HFFc6 (cell line): Measurements from ENCODE around the gene MLLT1. TPM values are rescaled to one million over a fixed set of nuclear protein-coding genes. Genes with fewer than 3 reads are reported as not detected.
A peak's percentile ranks its signal among the peaks of the same experiment; 100 is the strongest.

Experiments
- DNase-seq: peaks from one replicate; pipeline ENCODE4 v3.0.0-alpha.2; 2018
- H3K27ac Mint-ChIP-seq: 2 replicates; pipeline ENCODE4 v1.8.0; 2020; ENCODE audit warnings: mild to moderate bottlenecking, mixed read lengths
- H3K27me3 Mint-ChIP-seq: 2 replicates; pipeline ENCODE4 v1.8.0; 2021; ENCODE audit warnings: mild to moderate bottlenecking, moderate library complexity, mixed read lengths; ENCODE audit not compliant: insufficient read depth
- H3K36me3 Mint-ChIP-seq: 2 replicates; pipeline ENCODE4 v1.8.0; 2021; ENCODE audit warnings: low read depth, mixed read lengths
- H3K4me1 Mint-ChIP-seq: 2 replicates; pipeline ENCODE4 v1.8.0; 2020; ENCODE audit warnings: low read depth, mixed read lengths
- H3K4me3 Mint-ChIP-seq: 2 replicates; pipeline ENCODE4 v1.8.0; 2020; ENCODE audit warnings: mild to moderate bottlenecking, moderate library complexity, mixed read lengths
- H3K9me3 Mint-ChIP-seq: 2 replicates; pipeline ENCODE4 v1.8.0; 2020; ENCODE audit warnings: mild to moderate bottlenecking, mixed read lengths
- total RNA-seq, 6 experiments: library from RNA; stranded (reverse); fragmentation: NEBNext Ultra II Directional; extraction: Animal tissue kit (Norgen Biotek cat#: 25700); gene quantifications; 2 replicates in 1 of 6; 3 replicates in 5 of 6; pipeline ENCODE4 v1.2.3, GENCODE V29; 2021
- TF ChIP-seq, protein P1 (sequence below): fragments of 200-600 bp; sonication (generic); IDR thresholded peaks from 2 replicates; pipeline ENCODE4 v1.5.0; 2021; ENCODE audit warnings: antibody characterized with exemption, mild to moderate bottlenecking

The MLLT1 gene
- total RNA-seq, 6 experiments from 2014 or later = 54.6 to 69.4 (median 59.5) TPM

DNA sequence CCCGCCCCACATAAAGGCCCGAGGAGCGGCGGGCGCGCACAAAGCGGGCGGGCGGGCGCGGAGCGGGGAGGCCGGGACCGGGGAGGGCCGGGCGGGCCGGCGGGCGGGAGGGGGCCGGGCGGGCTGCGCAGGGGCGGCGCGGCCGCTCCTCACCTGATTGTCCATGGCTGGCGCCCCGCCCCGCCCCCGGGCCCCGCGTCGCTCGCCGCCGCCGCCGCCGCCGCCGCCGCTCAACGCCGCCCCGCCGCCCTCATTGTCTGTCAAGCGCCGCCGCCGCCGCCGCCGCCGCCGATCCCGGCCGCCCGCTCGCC, 200 bp downstream of the MLLT1 start:
- TF ChIP-seq, protein P1, sequence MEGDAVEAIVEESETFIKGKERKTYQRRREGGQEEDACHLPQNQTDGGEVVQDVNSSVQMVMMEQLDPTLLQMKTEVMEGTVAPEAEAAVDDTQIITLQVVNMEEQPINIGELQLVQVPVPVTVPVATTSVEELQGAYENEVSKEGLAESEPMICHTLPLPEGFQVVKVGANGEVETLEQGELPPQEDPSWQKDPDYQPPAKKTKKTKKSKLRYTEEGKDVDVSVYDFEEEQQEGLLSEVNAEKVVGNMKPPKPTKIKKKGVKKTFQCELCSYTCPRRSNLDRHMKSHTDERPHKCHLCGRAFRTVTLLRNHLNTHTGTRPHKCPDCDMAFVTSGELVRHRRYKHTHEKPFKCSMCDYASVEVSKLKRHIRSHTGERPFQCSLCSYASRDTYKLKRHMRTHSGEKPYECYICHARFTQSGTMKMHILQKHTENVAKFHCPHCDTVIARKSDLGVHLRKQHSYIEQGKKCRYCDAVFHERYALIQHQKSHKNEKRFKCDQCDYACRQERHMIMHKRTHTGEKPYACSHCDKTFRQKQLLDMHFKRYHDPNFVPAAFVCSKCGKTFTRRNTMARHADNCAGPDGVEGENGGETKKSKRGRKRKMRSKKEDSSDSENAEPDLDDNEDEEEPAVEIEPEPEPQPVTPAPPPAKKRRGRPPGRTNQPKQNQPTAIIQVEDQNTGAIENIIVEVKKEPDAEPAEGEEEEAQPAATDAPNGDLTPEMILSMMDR = no peak
- DNase-seq = no peak
- Mint-ChIP-seq H3K36me3 (peaks cover 15% of the 10 kb centered on the region), H3K9me3 (no peaks in the 10 kb centered on the region), H3K27me3 (peaks cover 2% of the 10 kb centered on the region), H3K27ac (no peak overlapping the region), H3K4me1 (peaks cover 44% of the 10 kb centered on the region), H3K4me3 (no peak overlapping the region)

DNA sequence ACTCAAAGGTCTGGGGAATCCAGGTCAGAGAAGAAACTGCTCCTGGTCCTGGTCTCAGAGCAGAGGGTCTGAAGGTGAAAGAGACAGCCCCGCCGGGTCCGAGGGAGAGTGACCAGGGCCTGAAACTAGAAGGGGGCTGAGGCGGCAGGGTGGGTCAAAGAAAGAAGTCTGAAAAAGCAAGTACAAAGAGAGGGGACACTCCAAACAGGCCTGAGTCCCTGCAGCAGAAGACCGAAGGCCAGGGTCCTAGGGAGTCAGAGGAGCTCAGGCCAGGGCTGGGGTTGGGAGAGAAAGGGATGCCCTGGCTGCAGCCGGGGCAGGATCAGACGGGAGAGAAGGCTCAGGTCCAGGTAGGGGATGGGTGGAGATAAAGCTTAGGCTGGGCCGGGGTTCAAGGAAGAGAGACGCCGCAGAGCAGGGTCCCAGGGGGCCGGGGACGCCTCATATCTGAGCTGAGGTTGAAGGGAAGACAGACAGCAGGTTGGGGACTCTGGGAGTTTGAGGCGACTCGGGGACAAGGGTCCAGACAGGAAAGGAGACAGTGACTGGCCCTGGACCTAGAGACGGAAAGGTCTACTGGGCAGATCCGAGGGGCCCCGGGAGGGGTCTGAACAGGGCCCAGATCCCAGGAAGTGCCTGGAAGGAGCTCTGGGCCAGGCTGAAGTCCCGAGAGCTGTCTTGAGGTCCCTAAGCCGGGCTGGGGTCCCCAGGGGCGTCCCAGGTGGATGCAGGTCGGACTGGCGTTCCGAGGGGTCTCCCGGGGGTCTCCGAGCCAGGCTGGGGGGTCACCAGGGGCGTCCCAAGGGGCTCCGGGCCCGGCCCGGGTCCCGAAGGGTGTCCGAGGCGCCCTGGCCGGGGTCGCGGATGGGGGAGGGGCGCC, 795 bp downstream of the MLLT1 start:
- Mint-ChIP-seq H3K9me3 (no peaks in the 10 kb centered on the region), H3K27ac (peak overlapping the region; percentile 83), H3K4me3 (peak overlapping the region; percentile 99), H3K27me3 (no peaks in the 10 kb centered on the region; the same call in 1 of the 2 replicates), H3K4me1 (peaks cover 50% of the 10 kb centered on the region), H3K36me3 (peaks cover 15% of the 10 kb centered on the region)
- TF ChIP-seq, protein P1 = no peak
- no peak for DNase-seq

DNA sequence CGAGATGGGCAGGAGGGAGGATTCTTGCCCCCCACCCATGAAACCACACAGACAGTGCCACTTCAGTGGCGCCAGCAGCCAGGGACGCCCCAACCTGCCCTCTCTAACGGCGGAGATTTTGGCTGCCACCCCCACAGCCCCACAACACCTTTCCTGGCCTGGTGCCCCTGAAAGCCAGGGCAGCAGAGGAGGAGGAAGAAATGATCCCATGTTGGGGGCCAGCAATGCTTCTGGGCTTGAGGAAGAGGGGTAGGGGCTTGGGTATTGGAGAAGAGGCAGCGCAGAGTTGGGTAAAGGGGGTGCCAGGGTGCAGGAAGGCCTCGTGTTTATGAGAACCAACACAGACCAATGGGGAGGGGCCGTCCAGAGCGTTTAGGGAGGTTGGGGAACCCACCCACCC, 1.7 kb downstream of the MLLT1 start:
- Mint-ChIP-seq H3K27me3 (no peaks in the 10 kb centered on the region; the same call in 1 of the 2 replicates), H3K27ac (peak overlapping the region; percentile 83)

DNA sequence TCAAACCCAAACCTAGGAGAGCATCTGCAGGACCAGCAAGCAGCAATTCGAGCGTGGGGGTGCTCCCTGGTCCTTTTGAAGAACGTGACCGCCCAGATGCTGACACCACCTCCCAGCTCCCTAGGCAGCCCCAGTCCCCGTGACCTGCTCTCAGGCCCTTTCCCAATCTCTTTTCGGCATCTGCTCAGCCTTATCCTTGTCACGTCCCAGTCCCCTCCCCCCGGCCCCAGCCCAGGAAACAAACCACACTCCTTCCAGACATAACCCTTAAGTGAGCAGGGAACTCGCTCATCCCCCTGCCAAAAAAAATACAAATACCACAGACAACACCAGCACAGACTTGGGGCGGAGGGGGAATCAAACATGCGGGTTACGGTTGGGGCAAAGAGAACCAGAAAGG, 3.3 kb downstream of the MLLT1 start:
- DNase-seq = peak; percentile 44
- Mint-ChIP-seq H3K4me1 (peaks cover 75% of the 10 kb centered on the region), H3K27ac (peak overlapping the region; percentile 74), H3K4me3 (peak overlapping the region; percentile 99), H3K27me3 (no peaks in the 10 kb centered on the region; the same call in 1 of the 2 replicates), H3K9me3 (no peaks in the 10 kb centered on the region), H3K36me3 (peaks cover 15% of the 10 kb centered on the region)
- TF ChIP-seq, protein P1 = no peak

More for the DNA sequence above, 1.7 kb downstream of the MLLT1 start:
- TF ChIP-seq, protein P1 = no peak
- peaks cover 59% of the 10 kb centered on the region for H3K4me1 Mint-ChIP-seq
- peaks cover 15% of the 10 kb centered on the region for H3K36me3 Mint-ChIP-seq
- H3K4me3 Mint-ChIP-seq = peak overlapping the region; percentile 99
- DNase-seq = no peak
- H3K9me3 Mint-ChIP-seq = no peaks in the 10 kb centered on the region

DNA sequence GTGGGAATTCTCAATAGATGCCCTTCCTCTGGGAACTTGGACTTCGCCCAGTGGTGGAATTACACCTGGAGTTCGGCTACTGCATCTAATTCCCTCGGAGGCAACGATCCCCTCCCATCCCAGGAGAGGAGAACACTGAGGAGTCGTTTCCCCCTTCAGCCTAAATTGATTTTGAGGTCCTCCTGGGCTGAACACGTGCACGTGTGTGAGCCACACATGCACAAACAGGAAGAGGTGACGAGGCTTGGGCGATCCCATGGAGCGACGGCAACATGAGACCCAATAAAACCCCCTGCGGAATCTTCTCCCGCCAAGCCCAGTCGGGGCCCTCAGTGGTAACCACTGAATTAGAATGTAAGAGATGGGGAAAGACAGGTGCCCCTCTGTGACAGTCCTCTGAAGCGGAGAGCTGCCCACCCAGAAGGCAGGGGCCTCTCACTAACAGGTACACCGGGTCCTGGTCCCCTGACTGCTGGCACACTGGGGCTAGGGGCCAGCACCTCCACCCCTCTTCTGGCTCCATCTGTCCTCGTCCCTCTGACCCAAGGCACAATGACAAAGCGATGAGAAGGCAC, 4.5 kb downstream of the MLLT1 start:
- DNase-seq = no peak
- Mint-ChIP-seq H3K9me3 (no peaks in the 10 kb centered on the region), H3K4me1 (peaks cover 85% of the 10 kb centered on the region), H3K27ac (peak overlapping the region; percentile 93), H3K4me3 (peak overlapping the region; percentile 84), H3K36me3 (peaks cover 23% of the 10 kb centered on the region), H3K27me3 (no peaks in the 10 kb centered on the region; the same call in 1 of the 2 replicates)
- TF ChIP-seq, protein P1 = no peak
